HCT116 (cell line): Measurements from ENCODE around the gene CXCR5. TPM values are rescaled to one million over a fixed set of nuclear protein-coding genes. Genes with fewer than 3 reads are reported as not detected.

Experiments
- ATAC-seq: fragments of 200-7000 bp; cut with Tn5 transposase; 2 replicates; pipeline ENCODE4 v1.9.1; 2020; ENCODE audit warnings: mild to moderate bottlenecking, moderate library complexity
- BruUV-seq: library from RNA; stranded (reverse); fragments of 400-500 nt; replicated peaks from 2 replicates; lab custom pipeline; 2021; lab: Mats Ljungman, UMichigan
- CTCF ChIA-PET: fragments of 300-600 bp; sonication (Branson Sonifier 250); formaldehyde crosslinking; loops from one replicate; lab custom pipeline; 2021; ENCODE audit warnings: antibody characterized with exemption; lab: Charles Lee
- POLR2A ChIA-PET: fragments of 300-600, 350-600 bp; sonication (Branson Sonifier 250); formaldehyde crosslinking; loops from one replicate; lab custom pipeline; 2021; ENCODE audit warnings: antibody characterized with exemption; lab: Charles Lee
- RAD21 ChIA-PET, 2 experiments: fragments of 300-600 bp; sonication (Branson Sonifier 250); formaldehyde crosslinking; loops; one replicate each; lab custom pipeline; 2023; ENCODE audit warnings: low total read pairs in 2 of 2; ENCODE audit not compliant: uncharacterized antibody in 2 of 2, unreplicated experiment in 2 of 2, low non-redundant PET in 1 of 2; lab: Charles Lee
- DNase-seq: peaks from one replicate; pipeline ENCODE4 v3.0.0-alpha.2; 2010; ENCODE audit warnings: low read depth, low spot score
- H2AFZ ChIP-seq: fragments of 200-600 bp; shearing (Covaris generic), sonication (generic); 2 replicates; pipeline ENCODE4 v1.6.1; 2017; ENCODE audit warnings: low read depth, mixed run types, mixed read lengths, antibody characterized with exemption, low read length; ENCODE audit not compliant: poor library complexity, severe bottlenecking
- H3K27ac ChIP-seq: 2 replicates; pipeline ENCODE4 v1.5.1; 2012; ENCODE audit warnings: low read depth, low read length
- H3K27me3 ChIP-seq: fragments of 200-600 bp; sonication (generic); 2 replicates; pipeline ENCODE4 v1.6.1; 2016; ENCODE audit warnings: mixed run types, low read length, mixed read lengths; ENCODE audit not compliant: insufficient read depth
- H3K36me3 ChIP-seq, 2 experiments: fragments of 200-500 bp in 1 of 2; fragments of 200-600 bp in 1 of 2; sonication (Bioruptor generic) in 1 of 2; sonication (generic) in 1 of 2; 2 replicates each; pipeline versions ENCODE4 v1.5.1 to v1.6.1; 2014 to 2016; ENCODE audit warnings: low read length in 2 of 2, inconsistent platforms in 1 of 2, mixed read lengths in 1 of 2, mixed run types in 1 of 2; ENCODE audit not compliant: insufficient read depth in 2 of 2, control insufficient read depth in 1 of 2
- H3K4me1 ChIP-seq, 2 experiments: fragments of 200-600 bp in 1 of 2; sonication (generic) in 1 of 2; 2 replicates each; pipeline versions ENCODE4 v1.5.1 to v1.6.1; 2012 to 2017; ENCODE audit warnings: low read length in 2 of 2, inconsistent platforms in 1 of 2, mild to moderate bottlenecking in 1 of 2, mixed read lengths in 1 of 2, mixed run types in 1 of 2, moderate library complexity in 1 of 2; ENCODE audit not compliant: insufficient read depth in 2 of 2, control insufficient read depth in 1 of 2
- H3K4me2 ChIP-seq: fragments of 200-600 bp; sonication (generic); 2 replicates; pipeline ENCODE4 v1.6.1; 2017; ENCODE audit warnings: mixed run types, low read length, mixed read lengths
- H3K4me3 ChIP-seq, 2 experiments: fragments of 200-600 bp in 1 of 2; sonication (generic) in 1 of 2; replicated peaks in 1 of 2; 2 replicates each; pipeline ENCODE4 v1.5.1; 2011 to 2016; ENCODE audit warnings: low read length in 2 of 2, control low read depth in 1 of 2, low read depth in 1 of 2, mild to moderate bottlenecking in 1 of 2, mixed read lengths in 1 of 2, mixed run types in 1 of 2
- H3K79me2 ChIP-seq: fragments of 200-600 bp; sonication (generic); 2 replicates; pipeline ENCODE4 v1.6.1; 2017; ENCODE audit warnings: mild to moderate bottlenecking, mixed run types, low read length, moderate library complexity, mixed read lengths; ENCODE audit not compliant: insufficient read depth
- H3K9ac ChIP-seq: fragments of 200-600 bp; sonication (generic); 2 replicates; pipeline ENCODE4 v1.6.1; 2016; ENCODE audit warnings: low read length, mixed read lengths
- H3K9me2 ChIP-seq: fragments of 200-600 bp; sonication (generic), shearing (Covaris generic); 2 replicates; pipeline ENCODE4 v1.6.1; 2017; ENCODE audit warnings: mixed run types, mild to moderate bottlenecking, moderate library complexity; ENCODE audit not compliant: insufficient read depth
- H3K9me3 ChIP-seq, 2 experiments: fragments of 200-500 bp in 1 of 2; fragments of 200-600 bp in 1 of 2; sonication (Bioruptor generic) in 1 of 2; sonication (generic) in 1 of 2; 2 replicates each; pipeline ENCODE4 v1.6.1; 2014 to 2017; ENCODE audit warnings: low read length in 2 of 2, mixed read lengths in 2 of 2, inconsistent platforms in 1 of 2, low read depth in 1 of 2, mild to moderate bottlenecking in 1 of 2, mixed run types in 1 of 2, moderate library complexity in 1 of 2; ENCODE audit not compliant: control insufficient read depth in 1 of 2, insufficient read depth in 1 of 2
- H4K20me1 ChIP-seq: fragments of 200-600 bp; sonication (generic), shearing (Covaris generic); 2 replicates; pipeline ENCODE4 v1.6.1; 2017; ENCODE audit warnings: mixed run types, mild to moderate bottlenecking, moderate library complexity; ENCODE audit not compliant: insufficient read depth
- CBX3 ChIP-seq: IDR thresholded peaks from 2 replicates; pipeline ENCODE4 v1.6.1; 2012; ENCODE audit warnings: low read depth
- ELF1 ChIP-seq: IDR thresholded peaks from 2 replicates; pipeline ENCODE4 v1.6.1; 2012; ENCODE audit warnings: low read depth, borderline replicate concordance
- EZH2 ChIP-seq: fragments of 200-600 bp; sonication (generic); IDR thresholded peaks from 2 replicates; pipeline ENCODE4 v1.6.1; 2017; ENCODE audit warnings: antibody characterized with exemption, mixed run types
- EZH2phosphoT487 ChIP-seq: fragments of 200-600 bp; IDR thresholded peaks from 2 replicates; pipeline ENCODE4 v1.6.1; 2018; ENCODE audit warnings: antibody characterized with exemption, borderline replicate concordance
- FOSL1 ChIP-seq: IDR thresholded peaks from 2 replicates; pipeline ENCODE4 v1.6.1; 2012; ENCODE audit warnings: low read depth
- JUND ChIP-seq: IDR thresholded peaks from 2 replicates; pipeline ENCODE4 v1.6.1; 2012
- POLR2A ChIP-seq: IDR thresholded peaks from 2 replicates; pipeline ENCODE4 v1.7.0; 2011; ENCODE audit warnings: borderline replicate concordance; ENCODE audit not compliant: insufficient read depth, insufficient read length; ENCODE audit errors: extremely low read depth
- POLR2AphosphoS5 ChIP-seq: IDR thresholded peaks from 2 replicates; pipeline ENCODE4 v1.6.1; 2011; ENCODE audit warnings: mild to moderate bottlenecking, low read depth, low read length, moderate library complexity
- RAD21 ChIP-seq: IDR thresholded peaks from 2 replicates; pipeline ENCODE4 v1.6.1; 2012; ENCODE audit warnings: low read depth, mild to moderate bottlenecking
- SIN3A ChIP-seq: IDR thresholded peaks from 2 replicates; pipeline ENCODE4 v1.6.1; 2012; ENCODE audit warnings: low read depth
- SRF ChIP-seq: IDR thresholded peaks from 2 replicates; pipeline ENCODE4 v1.6.1; 2012; ENCODE audit warnings: low read depth
- YY1 ChIP-seq: IDR thresholded peaks from 2 replicates; pipeline ENCODE4 v1.6.1; 2011; ENCODE audit warnings: low read length, low read depth, moderate library complexity, mild to moderate bottlenecking; ENCODE audit not compliant: insufficient replicate concordance; ENCODE audit errors: extremely low read depth
- ZFX ChIP-seq: fragments of 450-650 bp; IDR thresholded peaks from 2 replicates; pipeline ENCODE4 v1.6.1; 2017
- ZNF274 ChIP-seq: fragments of 200-500 bp; sonication (Bioruptor generic); IDR thresholded peaks from 2 replicates; pipeline ENCODE4 v1.6.1; 2014; ENCODE audit warnings: mild to moderate bottlenecking, low read depth, low read length, inconsistent platforms
- intact Hi-C: fragments of 100-400 bp; cut with micrococcal nuclease; formaldehyde crosslinking; loops from 2 replicates; pipeline ENCODE4 v1.10.0; 2022
- total RNA-seq: library from RNA; stranded (reverse); gene quantifications from one replicate; pipeline ENCODE4 v1.2.1, GENCODE V29; 2021; ENCODE audit not compliant: unreplicated experiment
- TF ChIP-seq, protein P1 (sequence below): IDR thresholded peaks from 2 replicates; pipeline ENCODE4 v1.6.1; 2011; ENCODE audit warnings: mild to moderate bottlenecking, low read length, moderate library complexity; ENCODE audit not compliant: insufficient replicate concordance; ENCODE audit errors: extremely low read depth
- TF ChIP-seq, protein P2 (sequence below): IDR thresholded peaks from 2 replicates; pipeline ENCODE4 v1.6.1; 2012; ENCODE audit warnings: low read depth

Gene CXCR5
- total RNA-seq, 1 experiment from 2014 or later, result not detected

DNA sequence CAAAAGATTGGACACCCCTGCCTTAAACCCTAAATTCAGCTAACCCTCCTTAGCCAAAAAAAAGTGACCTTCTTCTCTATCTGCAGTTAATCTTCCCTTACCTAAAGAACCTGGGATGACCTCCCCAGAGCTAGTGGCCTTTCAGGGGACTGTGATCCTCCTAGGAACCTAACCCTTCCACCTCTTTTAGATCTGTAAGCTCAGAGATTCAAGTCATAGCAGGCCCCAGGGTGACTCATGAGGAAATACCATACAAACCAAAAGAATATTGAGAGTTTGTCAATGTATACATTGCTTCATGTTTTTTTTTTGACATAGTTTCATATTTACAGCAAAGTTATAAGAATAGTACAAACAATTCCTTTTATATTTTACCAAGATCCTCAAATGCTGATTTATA lies 38.3 kb upstream of the CXCR5 start (continued):
- TF ChIP-seq, protein P1, sequence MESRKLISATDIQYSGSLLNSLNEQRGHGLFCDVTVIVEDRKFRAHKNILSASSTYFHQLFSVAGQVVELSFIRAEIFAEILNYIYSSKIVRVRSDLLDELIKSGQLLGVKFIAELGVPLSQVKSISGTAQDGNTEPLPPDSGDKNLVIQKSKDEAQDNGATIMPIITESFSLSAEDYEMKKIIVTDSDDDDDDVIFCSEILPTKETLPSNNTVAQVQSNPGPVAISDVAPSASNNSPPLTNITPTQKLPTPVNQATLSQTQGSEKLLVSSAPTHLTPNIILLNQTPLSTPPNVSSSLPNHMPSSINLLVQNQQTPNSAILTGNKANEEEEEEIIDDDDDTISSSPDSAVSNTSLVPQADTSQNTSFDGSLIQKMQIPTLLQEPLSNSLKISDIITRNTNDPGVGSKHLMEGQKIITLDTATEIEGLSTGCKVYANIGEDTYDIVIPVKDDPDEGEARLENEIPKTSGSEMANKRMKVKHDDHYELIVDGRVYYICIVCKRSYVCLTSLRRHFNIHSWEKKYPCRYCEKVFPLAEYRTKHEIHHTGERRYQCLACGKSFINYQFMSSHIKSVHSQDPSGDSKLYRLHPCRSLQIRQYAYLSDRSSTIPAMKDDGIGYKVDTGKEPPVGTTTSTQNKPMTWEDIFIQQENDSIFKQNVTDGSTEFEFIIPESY, result no peak

DNA sequence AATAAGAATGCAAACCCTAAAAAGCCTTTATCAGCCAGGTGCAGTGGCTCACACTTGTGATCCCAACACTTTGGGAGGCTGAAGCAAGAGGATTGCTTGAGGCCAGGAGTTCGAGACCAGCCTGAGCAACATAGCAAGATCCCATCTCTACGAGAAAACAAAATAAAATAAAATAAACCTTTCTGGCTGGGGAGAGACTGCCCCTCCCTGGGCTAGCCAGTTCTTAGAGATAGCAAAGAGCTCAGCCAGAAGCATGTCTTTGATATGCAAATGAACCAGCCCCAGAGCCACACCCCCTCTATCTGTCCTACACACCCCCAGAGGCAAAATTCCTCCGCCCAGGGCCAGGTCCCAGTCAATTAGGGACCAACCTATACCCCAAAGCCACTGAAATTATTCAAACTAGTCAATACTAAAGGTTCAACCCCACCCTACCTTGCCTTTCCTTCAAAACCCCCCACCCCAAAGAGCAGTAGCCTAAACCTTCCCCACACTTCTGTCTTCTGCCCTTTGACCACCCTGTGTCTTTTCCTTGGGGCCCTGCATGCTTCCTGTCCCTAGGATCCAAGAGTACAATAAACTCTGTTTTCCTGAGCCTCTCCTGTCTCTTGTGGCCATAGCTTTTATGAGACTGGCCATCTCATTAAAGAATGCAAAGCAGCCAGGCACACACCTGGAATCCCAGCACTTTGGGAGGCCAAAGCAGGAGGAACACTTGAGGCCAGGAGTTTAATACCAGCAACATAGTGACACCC lies 37.3 kb upstream of the CXCR5 start:
- Histone ChIP-seq H3K9me3 (no peaks in the 10 kb centered on the region), H3K79me2 (no peaks in the 10 kb centered on the region), H3K4me2 (no peak overlapping the region), H2AFZ (no peak overlapping the region), H3K9ac (no peak overlapping the region), H3K27ac (no peak overlapping the region), H3K4me3 (no peak overlapping the region), H3K27me3 (no peaks in the 10 kb centered on the region), H3K4me1 (peaks cover 28 to 41% of the 10 kb centered on the region in 2 experiments), H4K20me1 (no peaks in the 10 kb centered on the region), H3K36me3 (no peaks in the 10 kb centered on the region), H3K9me2 (no peaks in the 10 kb centered on the region)
- TF ChIP-seq EZH2 (no peak), FOSL1 (no peak), SIN3A (no peak), CBX3 (no peak), JUND (no peak), RAD21 (no peak), ZFX (no peak), ZNF274 (no peak), POLR2AphosphoS5 (no peak), POLR2A (no peak), EZH2phosphoT487 (no peak), ELF1 (no peak), YY1 (no peak), SRF (no peak)
- TF ChIP-seq, protein P1, result no peak
- TF ChIP-seq, protein P2, sequence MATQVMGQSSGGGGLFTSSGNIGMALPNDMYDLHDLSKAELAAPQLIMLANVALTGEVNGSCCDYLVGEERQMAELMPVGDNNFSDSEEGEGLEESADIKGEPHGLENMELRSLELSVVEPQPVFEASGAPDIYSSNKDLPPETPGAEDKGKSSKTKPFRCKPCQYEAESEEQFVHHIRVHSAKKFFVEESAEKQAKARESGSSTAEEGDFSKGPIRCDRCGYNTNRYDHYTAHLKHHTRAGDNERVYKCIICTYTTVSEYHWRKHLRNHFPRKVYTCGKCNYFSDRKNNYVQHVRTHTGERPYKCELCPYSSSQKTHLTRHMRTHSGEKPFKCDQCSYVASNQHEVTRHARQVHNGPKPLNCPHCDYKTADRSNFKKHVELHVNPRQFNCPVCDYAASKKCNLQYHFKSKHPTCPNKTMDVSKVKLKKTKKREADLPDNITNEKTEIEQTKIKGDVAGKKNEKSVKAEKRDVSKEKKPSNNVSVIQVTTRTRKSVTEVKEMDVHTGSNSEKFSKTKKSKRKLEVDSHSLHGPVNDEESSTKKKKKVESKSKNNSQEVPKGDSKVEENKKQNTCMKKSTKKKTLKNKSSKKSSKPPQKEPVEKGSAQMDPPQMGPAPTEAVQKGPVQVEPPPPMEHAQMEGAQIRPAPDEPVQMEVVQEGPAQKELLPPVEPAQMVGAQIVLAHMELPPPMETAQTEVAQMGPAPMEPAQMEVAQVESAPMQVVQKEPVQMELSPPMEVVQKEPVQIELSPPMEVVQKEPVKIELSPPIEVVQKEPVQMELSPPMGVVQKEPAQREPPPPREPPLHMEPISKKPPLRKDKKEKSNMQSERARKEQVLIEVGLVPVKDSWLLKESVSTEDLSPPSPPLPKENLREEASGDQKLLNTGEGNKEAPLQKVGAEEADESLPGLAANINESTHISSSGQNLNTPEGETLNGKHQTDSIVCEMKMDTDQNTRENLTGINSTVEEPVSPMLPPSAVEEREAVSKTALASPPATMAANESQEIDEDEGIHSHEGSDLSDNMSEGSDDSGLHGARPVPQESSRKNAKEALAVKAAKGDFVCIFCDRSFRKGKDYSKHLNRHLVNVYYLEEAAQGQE, result no peak
- ChIA-PET POLR2A (no interaction called here), CTCF (no interaction called here), RAD21 (no interaction called here)
- intact Hi-C loops, result no loop called here
- BruUV-seq, result no TSS peak
- no peak for DNase-seq
- ATAC-seq, result no peak
